Measurements from ENCODE around the gene TCF25.

DNA sequence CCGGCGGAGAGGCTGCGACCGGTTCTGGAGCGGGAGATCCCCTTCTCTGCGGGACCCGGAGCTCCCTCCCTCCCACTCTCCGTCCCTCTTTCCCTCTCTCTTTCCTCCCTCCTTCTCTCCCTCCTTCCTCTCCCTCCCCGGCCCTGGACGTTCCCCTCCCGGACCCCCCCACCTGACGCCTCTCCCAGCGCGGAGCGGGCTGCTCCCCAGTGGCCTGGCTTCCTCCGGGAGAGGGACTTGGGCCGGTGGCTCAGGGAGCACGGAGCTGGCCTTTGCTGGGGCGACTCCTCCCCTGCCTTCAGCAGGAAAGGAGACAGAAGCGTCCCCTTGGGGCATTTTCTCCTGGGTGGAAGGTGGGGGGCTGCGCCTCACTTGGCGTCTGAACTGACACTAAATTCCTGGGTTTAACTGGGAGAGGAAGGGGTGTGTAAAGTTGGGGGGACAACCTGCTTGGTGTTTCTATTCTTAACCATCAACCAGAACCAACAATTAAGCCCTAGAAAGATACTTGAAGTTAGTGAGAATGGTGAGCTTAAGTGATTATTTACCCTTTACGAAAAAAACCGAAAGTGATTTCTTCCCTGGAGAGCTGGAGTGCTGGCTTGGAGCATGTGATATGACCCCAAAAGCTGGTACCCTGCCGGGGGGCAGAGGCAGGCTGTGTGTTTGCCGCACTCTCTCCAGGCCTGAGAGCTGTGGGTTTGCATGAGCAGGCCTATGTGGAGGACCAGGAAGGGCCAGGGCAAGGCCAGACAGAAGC, 44.3 kb upstream of the TCF25 start:
- TF ChIP-seq, protein P1, sequence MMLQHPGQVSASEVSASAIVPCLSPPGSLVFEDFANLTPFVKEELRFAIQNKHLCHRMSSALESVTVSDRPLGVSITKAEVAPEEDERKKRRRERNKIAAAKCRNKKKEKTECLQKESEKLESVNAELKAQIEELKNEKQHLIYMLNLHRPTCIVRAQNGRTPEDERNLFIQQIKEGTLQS (IDR thresholded peaks at IDR 0.05): no peak
- TF ChIP-seq, protein P2, sequence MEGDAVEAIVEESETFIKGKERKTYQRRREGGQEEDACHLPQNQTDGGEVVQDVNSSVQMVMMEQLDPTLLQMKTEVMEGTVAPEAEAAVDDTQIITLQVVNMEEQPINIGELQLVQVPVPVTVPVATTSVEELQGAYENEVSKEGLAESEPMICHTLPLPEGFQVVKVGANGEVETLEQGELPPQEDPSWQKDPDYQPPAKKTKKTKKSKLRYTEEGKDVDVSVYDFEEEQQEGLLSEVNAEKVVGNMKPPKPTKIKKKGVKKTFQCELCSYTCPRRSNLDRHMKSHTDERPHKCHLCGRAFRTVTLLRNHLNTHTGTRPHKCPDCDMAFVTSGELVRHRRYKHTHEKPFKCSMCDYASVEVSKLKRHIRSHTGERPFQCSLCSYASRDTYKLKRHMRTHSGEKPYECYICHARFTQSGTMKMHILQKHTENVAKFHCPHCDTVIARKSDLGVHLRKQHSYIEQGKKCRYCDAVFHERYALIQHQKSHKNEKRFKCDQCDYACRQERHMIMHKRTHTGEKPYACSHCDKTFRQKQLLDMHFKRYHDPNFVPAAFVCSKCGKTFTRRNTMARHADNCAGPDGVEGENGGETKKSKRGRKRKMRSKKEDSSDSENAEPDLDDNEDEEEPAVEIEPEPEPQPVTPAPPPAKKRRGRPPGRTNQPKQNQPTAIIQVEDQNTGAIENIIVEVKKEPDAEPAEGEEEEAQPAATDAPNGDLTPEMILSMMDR (IDR thresholded peaks at IDR 0.05 in 2 of 3, conservative IDR thresholded peaks at IDR 0.05 in 1 of 3; ENCODE audit: borderline replicate concordance in 1 of 3, insufficient read depth in 1 of 3, low read depth in 2 of 3, low read length in 2 of 3): no peak
- TF ChIP-seq, protein P3, sequence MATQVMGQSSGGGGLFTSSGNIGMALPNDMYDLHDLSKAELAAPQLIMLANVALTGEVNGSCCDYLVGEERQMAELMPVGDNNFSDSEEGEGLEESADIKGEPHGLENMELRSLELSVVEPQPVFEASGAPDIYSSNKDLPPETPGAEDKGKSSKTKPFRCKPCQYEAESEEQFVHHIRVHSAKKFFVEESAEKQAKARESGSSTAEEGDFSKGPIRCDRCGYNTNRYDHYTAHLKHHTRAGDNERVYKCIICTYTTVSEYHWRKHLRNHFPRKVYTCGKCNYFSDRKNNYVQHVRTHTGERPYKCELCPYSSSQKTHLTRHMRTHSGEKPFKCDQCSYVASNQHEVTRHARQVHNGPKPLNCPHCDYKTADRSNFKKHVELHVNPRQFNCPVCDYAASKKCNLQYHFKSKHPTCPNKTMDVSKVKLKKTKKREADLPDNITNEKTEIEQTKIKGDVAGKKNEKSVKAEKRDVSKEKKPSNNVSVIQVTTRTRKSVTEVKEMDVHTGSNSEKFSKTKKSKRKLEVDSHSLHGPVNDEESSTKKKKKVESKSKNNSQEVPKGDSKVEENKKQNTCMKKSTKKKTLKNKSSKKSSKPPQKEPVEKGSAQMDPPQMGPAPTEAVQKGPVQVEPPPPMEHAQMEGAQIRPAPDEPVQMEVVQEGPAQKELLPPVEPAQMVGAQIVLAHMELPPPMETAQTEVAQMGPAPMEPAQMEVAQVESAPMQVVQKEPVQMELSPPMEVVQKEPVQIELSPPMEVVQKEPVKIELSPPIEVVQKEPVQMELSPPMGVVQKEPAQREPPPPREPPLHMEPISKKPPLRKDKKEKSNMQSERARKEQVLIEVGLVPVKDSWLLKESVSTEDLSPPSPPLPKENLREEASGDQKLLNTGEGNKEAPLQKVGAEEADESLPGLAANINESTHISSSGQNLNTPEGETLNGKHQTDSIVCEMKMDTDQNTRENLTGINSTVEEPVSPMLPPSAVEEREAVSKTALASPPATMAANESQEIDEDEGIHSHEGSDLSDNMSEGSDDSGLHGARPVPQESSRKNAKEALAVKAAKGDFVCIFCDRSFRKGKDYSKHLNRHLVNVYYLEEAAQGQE (IDR thresholded peaks at IDR 0.05; ENCODE audit: low read depth): no peak
- TF ChIP-seq POLR2AphosphoS5 (IDR thresholded peaks at IDR 0.05; ENCODE audit: low read depth, low read length): no peak
- TF ChIP-seq SRF (IDR thresholded peaks at IDR 0.05; ENCODE audit: low read depth): no peak
- TF ChIP-seq POLR2A (IDR thresholded peaks at IDR 0.05; ENCODE audit: borderline replicate concordance, extremely low read depth, insufficient read depth, insufficient read length): no peak
- no peak for TF ChIP-seq SP1 (IDR thresholded peaks at IDR 0.05; ENCODE audit: low read depth)
- TF ChIP-seq TCF7L2 (IDR thresholded peaks at IDR 0.05; ENCODE audit: borderline replicate concordance, extremely low read depth, insufficient read depth, insufficient read length): no peak
- no peak for TF ChIP-seq EGR1 (IDR thresholded peaks at IDR 0.05; ENCODE audit: low read depth)
- TF ChIP-seq ELF1 (IDR thresholded peaks at IDR 0.05; ENCODE audit: borderline replicate concordance, low read depth): no peak

All from HCT116 (cell line).